Measurements from ENCODE around the gene MEG3.
"Not testable (repeated sequence)": the region's sequence is repeated elsewhere in the genome, so short reads cannot be mapped to it uniquely, and the experiment has no call there.

The MEG3 gene

GRCh38 chr14:100789460-100790417 lies 36.2 kb upstream of the MEG3 start:
- no peak for DNase-seq

DNA sequence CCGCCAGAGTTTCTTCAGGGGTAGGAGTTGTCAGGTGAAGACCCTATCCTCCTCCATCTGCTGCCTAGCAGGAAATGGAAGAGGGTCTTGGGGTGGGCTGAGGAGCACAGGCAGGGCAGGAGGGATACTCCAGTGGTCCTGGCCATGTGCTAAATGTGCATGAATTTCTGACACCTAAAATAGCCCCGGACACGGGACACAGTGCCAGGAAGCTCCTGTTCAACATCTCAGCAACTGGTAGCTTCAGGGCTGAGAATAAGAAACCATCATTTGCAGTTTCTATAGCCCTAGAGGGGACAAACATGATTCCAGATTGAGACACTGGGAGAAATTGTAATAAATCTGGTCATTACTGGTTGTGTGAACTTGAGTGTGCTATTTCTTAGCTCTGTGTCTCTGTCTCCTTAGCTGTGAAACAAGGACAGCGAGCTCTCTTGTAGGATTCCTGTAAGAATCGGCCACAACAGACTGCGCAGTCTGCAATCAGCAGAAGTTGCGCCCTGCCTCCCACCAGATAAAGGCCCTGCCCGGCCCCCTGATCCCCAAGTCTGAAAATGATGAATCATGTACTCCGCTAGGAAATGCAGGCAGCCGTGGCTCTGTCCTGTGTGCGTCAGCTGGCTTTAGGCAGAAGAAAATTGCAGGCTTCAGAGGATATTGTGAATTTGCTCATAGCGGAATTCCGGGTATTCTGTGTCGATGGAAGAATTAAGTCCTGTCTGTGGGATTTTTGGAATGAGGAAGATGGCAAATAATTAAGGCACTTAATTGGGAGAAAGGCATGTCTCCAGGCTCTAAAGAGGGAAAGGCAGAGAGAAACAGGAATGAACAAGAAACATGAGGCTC lies 35.2 kb upstream of the MEG3 start:
- no peak for DNase-seq

DNA sequence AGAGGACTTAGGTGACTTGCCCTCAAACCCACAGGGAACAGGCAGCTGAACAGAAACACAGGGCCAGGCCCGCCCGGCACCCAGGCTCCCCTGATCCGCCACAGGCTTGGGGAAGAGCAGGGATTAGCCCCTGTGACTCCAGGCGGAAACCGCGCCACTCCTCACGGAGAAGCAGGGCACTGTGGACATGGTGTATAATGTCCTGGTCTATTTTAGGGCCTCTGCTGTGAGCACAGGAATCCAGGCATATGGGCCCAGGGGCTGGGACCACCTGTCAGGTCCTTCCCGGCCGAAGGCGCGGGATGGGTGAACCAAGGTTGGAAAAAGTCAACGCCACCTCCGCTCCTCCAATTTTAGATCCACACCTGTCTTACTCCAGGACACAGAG lies 34.6 kb upstream of the MEG3 start:
- no peak for DNase-seq

DNA sequence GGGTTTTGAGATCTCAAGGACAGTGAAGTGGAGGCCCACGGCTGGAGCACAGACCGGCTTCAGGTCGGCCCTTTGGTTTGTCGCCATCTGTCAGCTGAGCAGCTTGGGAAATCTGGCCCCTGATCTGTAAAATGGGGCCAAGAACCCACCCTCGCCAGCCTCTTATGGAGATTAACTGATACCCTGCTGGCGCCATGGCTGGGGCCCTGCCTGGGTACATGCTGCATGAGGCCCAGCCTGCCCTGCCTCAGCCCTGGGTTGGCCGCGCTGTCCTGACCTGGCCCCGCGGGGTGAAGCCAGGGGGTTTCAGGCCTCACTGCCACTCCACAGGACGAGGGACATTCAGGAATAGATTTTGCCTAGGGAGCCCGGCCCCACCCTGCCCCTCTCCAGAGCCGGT lies 33.9 kb upstream of the MEG3 start:
- DNase-seq: no peak

- DNase-seq: no peak
Observed at GRCh38 chr14:100796946-100797345, 29.0 kb upstream of the MEG3 start.

- DNase-seq: no peak
Observed at GRCh38 chr14:100800041-100800440, 25.9 kb upstream of the MEG3 start.

DNA sequence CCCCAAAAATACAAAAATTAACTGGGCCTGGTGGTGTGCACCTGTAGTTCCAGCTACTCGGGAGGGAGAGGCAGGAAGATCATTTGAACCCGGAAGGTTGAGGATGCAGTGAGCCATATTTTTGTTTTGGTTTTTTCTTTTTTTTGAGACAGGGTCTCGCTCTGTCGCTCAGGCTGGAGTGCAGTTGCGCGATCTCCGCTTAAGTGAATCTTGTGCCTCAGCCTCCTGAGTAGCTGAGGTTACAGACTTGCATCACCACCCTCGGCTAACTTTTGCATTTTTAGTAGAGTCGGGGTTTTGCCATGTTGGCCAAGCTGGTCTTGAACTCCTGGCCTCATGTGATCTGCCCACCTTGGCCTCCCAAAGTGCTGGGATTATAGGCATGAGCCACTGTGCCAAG lies 24.5 kb upstream of the MEG3 start:
- DNase-seq: not testable (repeated sequence)

GRCh38 chr14:100802179-100802578 lies 23.7 kb upstream of the MEG3 start:
- DNase-seq: no peak

- DNase-seq: no peak
Observed at GRCh38 chr14:100802766-100803165, 23.2 kb upstream of the MEG3 start.

GRCh38 chr14:100803226-100803625 lies 22.7 kb upstream of the MEG3 start:
- no peak for DNase-seq

GRCh38 chr14:100803676-100804075 lies 22.2 kb upstream of the MEG3 start:
- no peak for DNase-seq

GRCh38 chr14:100804138-100804537 lies 21.8 kb upstream of the MEG3 start:
- DNase-seq: no peak

DNA sequence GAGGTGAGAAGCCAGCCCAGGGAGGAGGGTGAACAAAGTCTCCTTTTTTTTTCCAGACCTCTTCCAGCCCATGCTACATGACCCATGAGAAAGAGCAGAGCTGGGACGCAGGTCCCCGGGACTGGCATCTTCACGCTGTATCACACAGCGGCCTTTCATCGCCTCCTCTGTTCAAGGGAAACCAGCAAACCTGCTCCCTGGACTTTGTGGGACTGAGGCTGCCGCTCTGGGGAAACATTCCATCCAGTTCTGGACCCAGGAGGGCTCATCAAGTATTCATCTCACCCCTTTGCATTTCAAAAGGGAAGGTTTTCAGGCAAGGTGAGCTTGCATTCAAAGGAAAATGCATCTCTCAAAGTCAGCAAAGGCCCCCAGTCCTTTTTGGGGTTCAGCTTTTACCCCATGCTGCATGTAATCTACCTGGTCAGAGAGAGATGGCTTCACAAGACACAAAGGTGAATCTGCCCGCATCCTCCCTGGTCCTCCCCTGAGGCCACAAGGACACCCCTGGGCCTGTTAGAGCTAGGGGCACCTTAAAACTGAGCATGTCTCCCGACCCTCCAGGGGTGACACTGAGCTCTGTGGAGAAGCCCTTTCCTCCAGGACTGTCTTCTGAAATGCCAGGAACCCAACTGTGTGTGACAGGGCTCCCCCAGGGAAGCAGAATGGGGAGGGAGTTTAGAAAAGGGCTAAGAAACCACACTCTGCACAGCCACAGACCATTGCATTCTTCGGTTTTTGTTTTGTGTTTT lies 21.2 kb upstream of the MEG3 start:
- DNase-seq: no peak

- no peak for DNase-seq
Observed at GRCh38 chr14:100806386-100806785, 19.5 kb upstream of the MEG3 start.

DNA sequence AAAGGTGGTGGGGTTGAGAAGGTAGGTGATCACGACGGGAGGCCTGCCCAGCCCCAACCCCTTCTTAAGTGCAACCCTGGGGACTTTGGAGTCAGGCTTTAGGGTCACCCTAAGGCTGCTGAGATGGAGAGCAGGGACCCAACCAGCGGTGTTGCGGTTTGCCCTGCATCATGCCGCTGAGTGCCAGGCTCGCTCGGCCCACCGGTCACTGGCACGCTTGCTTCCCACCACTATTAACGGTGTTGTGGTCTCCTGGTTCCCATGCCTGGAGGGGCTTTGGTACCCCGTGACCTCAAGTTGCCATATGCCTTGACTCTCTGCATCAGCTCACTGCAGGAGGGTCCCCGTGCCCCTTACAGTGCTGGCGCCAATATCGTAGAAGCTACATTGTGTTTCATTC lies 18.4 kb upstream of the MEG3 start:
- no peak for DNase-seq

- no peak for DNase-seq
Observed at GRCh38 chr14:100807979-100808734, 17.8 kb upstream of the MEG3 start.

DNA sequence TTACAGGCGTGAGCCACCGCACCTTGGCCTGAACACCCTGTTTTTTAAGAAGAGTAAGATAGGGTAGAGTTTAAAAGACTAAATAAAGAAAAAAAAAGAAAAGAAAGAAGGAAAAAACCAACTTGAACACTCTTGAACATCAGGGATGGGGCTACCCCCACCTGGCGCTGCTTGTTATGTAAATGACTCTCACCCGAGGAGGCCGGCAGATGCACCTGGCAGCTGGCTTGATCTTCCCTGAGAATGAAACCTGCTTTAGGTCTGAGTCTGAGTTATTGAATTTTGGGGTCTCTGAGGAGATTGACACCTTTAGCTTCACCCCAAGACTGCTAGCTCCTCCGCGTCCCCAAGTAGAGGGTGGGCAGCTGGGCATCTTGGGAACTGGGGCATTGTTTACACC lies 15.5 kb upstream of the MEG3 start:
- no peak for DNase-seq

GRCh38 chr14:100810861-100811461 lies 15.0 kb upstream of the MEG3 start:
- DNase-seq: no peak

DNA sequence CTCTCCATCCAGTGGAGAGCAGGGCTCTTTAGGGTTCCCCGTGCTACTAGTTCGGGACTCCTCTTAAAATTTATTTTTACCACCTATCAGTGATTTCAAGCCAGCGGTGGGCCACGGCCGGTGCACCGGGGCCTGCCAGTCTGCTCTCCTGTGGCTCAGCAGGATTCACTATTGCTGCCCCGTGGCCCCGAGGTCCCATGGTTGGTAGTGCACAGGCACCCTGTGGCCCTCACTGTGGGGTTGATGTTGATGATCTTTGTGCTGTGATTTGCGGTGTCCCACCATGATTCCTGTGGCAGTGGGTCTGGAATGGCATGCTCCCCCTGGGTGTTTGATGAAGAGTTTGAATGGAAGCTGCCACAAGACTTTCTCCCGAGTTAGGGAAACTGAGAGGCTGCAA lies 12.6 kb upstream of the MEG3 start:
- DNase-seq: no peak

GRCh38 chr14:100815478-100816285 lies 10.2 kb upstream of the MEG3 start:
- DNase-seq: no peak

- no peak for DNase-seq
Observed at GRCh38 chr14:100816286-100816949, 9.5 kb upstream of the MEG3 start.
